ENCODE measurements around the gene CDCP1. TPM values are rescaled to one million over a fixed set of nuclear protein-coding genes. Genes with fewer than 3 reads are reported as not detected.

CDCP1 gene
- total RNA-seq, 1 experiment from 2014 or later, result 0.13 TPM

- Histone ChIP-seq H3K9me3 (ENCODE audit: low read depth, low read length, poor library complexity, severe bottlenecking) (no peaks in the 10 kb centered on the region), H3K4me1 (ENCODE audit: insufficient read depth, low read length, poor library complexity, severe bottlenecking) (no peaks in the 10 kb centered on the region), H3K36me3 (ENCODE audit: insufficient read depth, low read length, poor library complexity, severe bottlenecking) (no peaks in the 10 kb centered on the region), H3K27me3 (replicated peaks; ENCODE audit: insufficient read depth, low read depth, low read length, poor library complexity) (no peaks in the 10 kb centered on the region), H3K4me3 (ENCODE audit: low read depth, low read length, poor library complexity, severe bottlenecking) (no peak overlapping the region), H3K27ac (ENCODE audit: low read depth, low read length, poor library complexity, severe bottlenecking) (no peak overlapping the region)
- ChIA-PET CTCF (no interaction called here), POLR2A (ENCODE audit: low non-redundant PET) (no interaction called here)
- intact Hi-C loops (cut with micrococcal nuclease; ENCODE audit: unreplicated experiment), result no loop called here
- no TSS peak for BruUV-seq (replicated peaks)
- no peak for TF ChIP-seq EZH2 (IDR thresholded peaks at IDR 0.05; ENCODE audit: borderline replicate concordance, low read depth, low read length, poor library complexity, severe bottlenecking)
- no peak for TF ChIP-seq CTCF (conservative IDR thresholded peaks at IDR 0.05; ENCODE audit: low read depth, low read length)
- no peak for DNase-seq (ENCODE audit: low spot score)
Measured at GRCh38 chr3:45067486-45067885, 78.7 kb downstream of the CDCP1 start.

- no TSS peak for BruUV-seq (replicated peaks)
- no peak for DNase-seq (ENCODE audit: low spot score)
- Histone ChIP-seq H3K4me1 (ENCODE audit: insufficient read depth, low read length, poor library complexity, severe bottlenecking) (no peaks in the 10 kb centered on the region), H3K27me3 (replicated peaks; ENCODE audit: insufficient read depth, low read depth, low read length, poor library complexity) (no peaks in the 10 kb centered on the region), H3K9me3 (ENCODE audit: low read depth, low read length, poor library complexity, severe bottlenecking) (no peaks in the 10 kb centered on the region), H3K36me3 (ENCODE audit: insufficient read depth, low read length, poor library complexity, severe bottlenecking) (no peaks in the 10 kb centered on the region), H3K27ac (ENCODE audit: low read depth, low read length, poor library complexity, severe bottlenecking) (no peak overlapping the region), H3K4me3 (ENCODE audit: low read depth, low read length, poor library complexity, severe bottlenecking) (no peak overlapping the region)
- intact Hi-C loops (cut with micrococcal nuclease; ENCODE audit: unreplicated experiment), result no loop called here
- TF ChIP-seq CTCF (conservative IDR thresholded peaks at IDR 0.05; ENCODE audit: low read depth, low read length) (no peak), EZH2 (IDR thresholded peaks at IDR 0.05; ENCODE audit: borderline replicate concordance, low read depth, low read length, poor library complexity, severe bottlenecking) (no peak)
- ChIA-PET POLR2A (ENCODE audit: low non-redundant PET) (no interaction called here), CTCF (no interaction called here)
Measured at GRCh38 chr3:45066109-45066801, 79.9 kb downstream of the CDCP1 start.

GRCh38 chr3:45065373-45065720 is 80.8 kb downstream of the CDCP1 start:
- no peak overlapping the region for H3K27ac ChIP-seq (ENCODE audit: low read depth, low read length, poor library complexity, severe bottlenecking)
- no peaks in the 10 kb centered on the region for H3K9me3 ChIP-seq (ENCODE audit: low read depth, low read length, poor library complexity, severe bottlenecking)
- H3K4me3 ChIP-seq (ENCODE audit: low read depth, low read length, poor library complexity, severe bottlenecking), result no peak overlapping the region
- CTCF ChIA-PET, result no interaction called here
- H3K27me3 ChIP-seq (replicated peaks; ENCODE audit: insufficient read depth, low read depth, low read length, poor library complexity), result no peaks in the 10 kb centered on the region
- no peaks in the 10 kb centered on the region for H3K36me3 ChIP-seq (ENCODE audit: insufficient read depth, low read length, poor library complexity, severe bottlenecking)
- TF ChIP-seq EZH2 (IDR thresholded peaks at IDR 0.05; ENCODE audit: borderline replicate concordance, low read depth, low read length, poor library complexity, severe bottlenecking), result no peak
- no peak for TF ChIP-seq CTCF (conservative IDR thresholded peaks at IDR 0.05; ENCODE audit: low read depth, low read length)
- no peaks in the 10 kb centered on the region for H3K4me1 ChIP-seq (ENCODE audit: insufficient read depth, low read length, poor library complexity, severe bottlenecking)
- POLR2A ChIA-PET (ENCODE audit: low non-redundant PET), result no interaction called here
- DNase-seq (ENCODE audit: low spot score), result no peak
- intact Hi-C loops (cut with micrococcal nuclease; ENCODE audit: unreplicated experiment), result no loop called here
- no TSS peak for BruUV-seq (replicated peaks)
